GM21515 (cell line): ENCODE data around the gene NUDT16L1.

ENCODE experiments used
- ATAC-seq: cut with Tn5 transposase; IDR thresholded peaks from one replicate; pipeline ENCODE4 v1.9.1; 2021; ENCODE audit not compliant: unreplicated experiment

Gene NUDT16L1

DNA sequence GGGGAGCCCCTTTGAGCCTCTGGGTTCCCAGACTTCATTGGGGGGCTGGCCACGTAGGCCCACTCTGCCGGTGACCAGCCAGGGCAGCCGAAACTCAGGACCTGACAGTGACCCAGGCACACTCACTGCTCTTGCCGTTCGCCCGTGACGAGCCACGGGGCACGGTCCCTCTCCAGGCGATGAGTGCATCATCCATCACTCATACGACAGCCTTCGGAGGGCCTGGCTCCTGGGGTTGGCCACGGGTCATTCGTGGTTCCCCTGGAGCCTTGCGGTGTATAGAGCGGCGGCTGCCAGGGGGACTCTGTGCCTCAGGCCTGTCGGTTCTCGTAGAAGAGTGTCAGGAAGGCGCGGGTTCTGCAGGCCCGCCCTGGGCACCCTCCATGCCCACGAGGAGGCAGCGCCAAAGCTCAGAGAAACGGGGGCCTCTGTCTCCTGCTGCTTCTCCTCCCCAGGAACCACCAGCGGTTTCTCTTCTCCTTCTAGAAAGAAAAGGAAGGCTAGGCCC lies 11.2 kb upstream of the NUDT16L1 start:
- ATAC-seq, result no peak

GRCh38 chr16:4682616-4683254 lies 10.6 kb upstream of the NUDT16L1 start:
- ATAC-seq, result no peak

DNA sequence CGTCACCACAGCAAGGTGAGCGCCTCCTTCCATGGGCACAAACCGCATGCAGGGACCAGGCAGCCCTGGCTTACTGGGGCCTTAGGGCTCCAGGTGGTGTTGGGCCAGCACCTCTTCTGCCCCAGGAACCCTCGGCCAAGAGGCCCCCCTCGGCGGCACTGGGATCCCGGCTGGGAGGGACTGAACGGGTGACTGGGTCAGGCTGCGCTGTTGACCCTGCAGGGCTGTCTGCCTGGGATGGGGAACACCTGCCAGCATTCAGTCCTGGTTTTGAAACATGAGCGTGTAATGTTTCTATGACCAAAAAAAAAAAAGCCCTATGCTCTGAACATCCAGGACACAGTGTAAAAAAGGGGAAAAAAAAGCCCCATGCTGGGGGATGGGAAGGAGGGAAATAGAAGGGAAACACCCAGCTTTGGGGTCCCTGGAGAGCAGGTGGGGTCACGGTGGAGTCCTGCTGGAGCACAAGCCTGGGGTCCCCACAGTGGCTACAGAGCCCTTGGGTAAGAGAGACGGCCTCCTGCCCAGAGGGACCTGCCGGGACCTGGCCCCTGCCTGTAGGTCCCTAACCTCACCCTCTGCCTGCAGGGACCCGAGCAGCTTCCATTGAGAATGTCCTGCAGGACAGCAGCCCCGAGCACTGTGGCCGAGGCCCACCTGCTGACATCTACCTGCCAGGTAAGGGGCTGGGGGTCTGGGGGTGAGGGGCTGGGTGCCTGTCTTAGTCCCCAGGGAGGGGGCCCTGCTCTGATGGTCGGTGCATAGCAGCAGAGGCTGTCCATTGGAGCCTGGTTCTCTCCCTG lies 9.9 kb upstream of the NUDT16L1 start:
- ATAC-seq, result no peak

DNA sequence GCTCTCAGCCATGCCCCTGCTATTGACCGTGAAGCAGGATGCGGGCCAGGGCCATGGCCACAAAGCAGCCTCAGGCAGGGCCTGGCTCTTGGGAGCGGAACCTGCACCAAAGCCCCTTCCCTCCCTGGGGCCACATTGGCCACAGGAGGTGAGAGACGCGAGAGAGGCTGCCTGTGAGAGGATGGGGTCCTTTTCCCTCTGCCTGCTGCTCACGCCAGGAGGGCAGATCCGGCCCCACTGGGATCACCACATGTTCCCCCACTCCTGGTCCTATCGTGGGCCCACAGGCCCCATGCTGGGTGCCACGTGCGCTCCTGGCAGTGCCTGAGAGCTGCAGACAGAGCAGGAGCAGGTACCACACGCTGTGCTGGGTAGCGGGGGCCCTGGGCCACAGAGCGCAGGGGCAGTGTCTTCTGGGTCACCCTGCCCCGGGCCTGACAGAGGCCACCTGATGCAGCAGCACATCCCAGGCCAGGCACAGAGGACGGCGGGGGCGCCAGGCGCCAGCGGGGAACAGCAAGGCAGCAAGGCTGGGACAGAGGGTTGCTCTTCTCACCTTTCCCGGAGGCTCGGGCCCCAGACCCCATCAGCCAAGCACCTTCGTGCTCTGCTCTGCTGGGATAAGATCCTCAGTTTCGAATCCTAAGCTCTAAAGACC lies 9.2 kb upstream of the NUDT16L1 start:
- ATAC-seq, result no peak

- ATAC-seq, result no peak
Measured at GRCh38 chr16:4684763-4685162, 8.6 kb upstream of the NUDT16L1 start.

DNA sequence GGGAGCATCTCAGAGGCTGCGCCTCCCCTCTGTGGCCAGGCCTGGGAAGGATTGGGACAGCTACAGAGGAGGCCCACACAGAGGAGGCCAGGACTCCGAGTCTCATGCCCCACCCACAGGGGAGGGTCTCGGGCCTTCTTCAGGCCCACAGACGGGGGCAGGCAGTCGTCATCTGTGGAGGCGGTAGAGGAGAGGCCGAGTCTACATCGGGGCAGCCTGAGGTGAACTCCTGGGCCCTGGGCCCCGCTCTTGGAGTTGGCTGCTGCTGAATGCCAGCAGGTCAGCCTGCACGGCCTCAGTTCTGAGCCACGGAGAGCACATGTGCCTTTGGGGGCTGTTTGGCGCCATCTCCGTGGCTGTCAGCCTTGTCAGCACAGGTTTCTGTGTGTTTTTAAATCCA lies 8.1 kb upstream of the NUDT16L1 start:
- ATAC-seq, result no peak

GRCh38 chr16:4685776-4686496 lies 7.4 kb upstream of the NUDT16L1 start:
- ATAC-seq, result no peak

DNA sequence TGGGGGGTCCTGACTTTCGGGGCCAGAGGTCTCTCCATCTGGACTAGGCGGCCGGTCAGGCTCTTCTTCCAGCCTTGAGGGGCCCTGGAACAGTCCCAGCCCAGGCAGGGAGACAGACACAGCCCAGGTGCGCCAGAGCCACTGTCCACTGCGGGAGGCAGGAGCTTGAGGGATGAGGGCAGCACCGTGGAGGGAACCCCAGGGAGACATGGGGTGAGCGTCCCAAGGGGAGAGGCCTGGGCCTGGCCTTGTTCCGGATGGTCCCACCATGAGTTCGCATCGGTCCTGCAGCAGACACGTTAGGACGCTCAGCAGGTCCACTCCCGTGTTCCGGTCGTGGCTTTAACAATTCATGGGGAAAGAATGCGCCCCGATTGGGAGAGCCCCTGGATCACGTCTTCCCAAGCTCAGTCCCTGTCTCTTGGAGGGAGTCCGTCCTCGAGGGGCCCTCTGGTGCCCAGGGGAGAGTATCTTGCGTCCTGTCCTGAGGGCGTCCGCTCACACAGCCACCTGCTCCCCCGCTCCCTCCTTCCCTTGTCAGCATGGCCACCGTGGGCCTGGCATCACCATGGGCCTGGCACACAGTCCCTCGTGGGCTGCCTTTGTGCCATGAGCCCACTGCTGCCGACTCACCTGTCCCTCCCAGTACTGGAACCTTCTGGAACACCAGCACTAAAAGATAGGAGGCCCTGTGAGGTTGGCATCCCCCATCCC lies 6.7 kb upstream of the NUDT16L1 start:
- no peak for ATAC-seq

GRCh38 chr16:4687416-4687815 lies 5.9 kb upstream of the NUDT16L1 start:
- ATAC-seq, result no peak

DNA sequence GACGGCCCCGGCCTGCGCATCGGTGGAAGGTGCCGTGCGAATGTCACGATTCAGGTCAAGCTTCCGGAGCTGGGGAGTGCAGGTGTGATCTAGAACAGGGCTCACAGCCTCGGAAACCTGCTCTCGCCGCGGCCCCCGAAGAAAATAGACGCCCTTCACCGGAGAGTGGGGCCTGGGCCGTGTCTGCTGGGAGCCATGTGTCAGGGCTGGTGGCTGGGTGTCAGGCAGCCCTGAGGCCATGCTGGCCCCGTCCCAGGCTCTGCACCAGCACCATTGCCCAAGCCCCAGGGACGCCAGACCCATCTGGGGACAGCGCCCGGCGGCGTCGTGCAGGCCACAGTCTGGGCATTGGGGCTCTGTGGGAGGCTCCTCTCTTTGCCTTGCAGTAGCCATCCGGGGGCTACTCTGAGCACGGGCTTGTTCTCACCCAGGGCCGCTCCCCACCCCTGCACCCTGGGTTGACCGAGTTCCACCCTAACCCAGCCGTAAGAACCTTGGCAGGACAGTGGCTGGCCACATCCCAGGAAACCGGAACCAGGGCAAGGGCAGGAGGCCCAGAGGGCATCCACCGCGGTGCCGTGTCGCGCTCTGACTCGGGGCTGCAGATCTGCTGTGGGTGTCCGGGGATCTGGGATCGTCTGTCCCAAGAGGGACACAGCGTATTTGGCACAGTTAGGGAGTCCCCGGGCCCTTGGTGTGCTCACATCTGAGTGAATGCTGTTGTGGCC lies 5.3 kb upstream of the NUDT16L1 start:
- no peak for ATAC-seq

- ATAC-seq, result no peak
Measured at GRCh38 chr16:4688674-4689045, 4.7 kb upstream of the NUDT16L1 start.

DNA sequence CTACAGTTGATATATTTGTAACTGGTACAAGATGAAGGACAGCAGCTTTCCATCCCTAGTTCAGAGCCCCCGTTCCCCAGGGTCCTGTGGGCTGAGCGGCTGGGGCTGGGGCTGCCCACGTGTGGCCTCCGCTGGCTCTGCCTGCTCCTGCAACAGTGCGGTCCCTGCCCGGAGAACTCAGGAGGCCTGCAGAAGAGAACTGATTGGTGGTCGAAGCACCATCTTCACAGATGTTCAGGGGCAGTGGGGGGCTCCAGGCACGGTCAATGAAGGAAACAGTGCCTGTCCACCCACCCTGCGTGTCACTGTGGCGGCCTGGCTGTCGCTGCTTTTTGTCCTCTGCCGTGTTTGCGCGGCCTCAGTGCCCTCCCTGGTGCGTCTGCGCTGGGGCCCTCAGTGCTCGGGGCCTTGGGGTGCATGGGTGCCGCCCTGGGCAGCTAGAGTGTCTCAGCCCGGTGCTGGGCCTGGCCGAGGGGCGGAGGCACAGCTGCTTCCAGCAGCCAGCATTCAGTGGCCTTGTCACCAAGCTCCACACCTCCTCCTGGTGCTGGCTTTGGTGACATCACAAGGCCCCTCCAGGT lies 4.2 kb upstream of the NUDT16L1 start:
- ATAC-seq, result no peak

DNA sequence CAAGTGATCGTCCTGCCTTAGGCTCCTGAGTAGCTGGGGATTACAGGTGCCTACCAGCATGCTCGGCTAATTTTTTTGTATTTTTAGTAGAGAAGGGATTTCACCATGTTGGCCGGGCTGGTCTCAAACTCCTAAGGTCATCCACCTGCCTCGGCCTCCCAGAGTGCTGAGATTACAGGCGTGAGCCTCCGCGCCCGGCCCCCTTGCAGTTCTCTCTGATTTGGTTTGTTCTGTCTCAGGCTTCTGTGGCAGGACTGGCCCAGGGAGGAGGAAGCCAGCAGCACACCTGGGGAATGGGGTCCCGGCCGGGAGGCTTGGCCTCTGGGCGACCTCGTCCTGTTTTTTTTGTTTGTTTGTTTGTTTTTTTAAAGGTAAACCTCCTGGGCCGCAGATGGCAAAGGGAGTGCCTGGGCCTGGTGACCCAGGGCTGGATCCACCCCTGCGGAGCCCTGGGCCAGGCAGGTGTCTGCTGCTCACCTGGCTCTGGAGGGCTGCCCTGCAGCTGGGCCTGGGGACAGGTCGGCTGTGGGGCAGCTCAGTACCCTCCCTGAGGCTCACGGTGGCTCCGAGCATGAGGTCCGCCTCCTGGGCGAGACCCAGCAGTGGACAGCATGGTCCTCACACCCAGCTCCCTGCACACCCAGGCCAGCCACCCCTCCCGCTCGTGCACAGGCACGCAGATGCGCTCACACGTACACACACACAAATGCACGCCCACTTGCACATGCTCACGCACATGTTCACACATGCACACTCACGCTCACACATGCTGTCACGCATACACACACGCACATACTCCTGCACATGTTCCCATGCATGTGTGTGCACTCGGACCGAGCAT lies 3.3 kb upstream of the NUDT16L1 start:
- no peak for ATAC-seq

DNA sequence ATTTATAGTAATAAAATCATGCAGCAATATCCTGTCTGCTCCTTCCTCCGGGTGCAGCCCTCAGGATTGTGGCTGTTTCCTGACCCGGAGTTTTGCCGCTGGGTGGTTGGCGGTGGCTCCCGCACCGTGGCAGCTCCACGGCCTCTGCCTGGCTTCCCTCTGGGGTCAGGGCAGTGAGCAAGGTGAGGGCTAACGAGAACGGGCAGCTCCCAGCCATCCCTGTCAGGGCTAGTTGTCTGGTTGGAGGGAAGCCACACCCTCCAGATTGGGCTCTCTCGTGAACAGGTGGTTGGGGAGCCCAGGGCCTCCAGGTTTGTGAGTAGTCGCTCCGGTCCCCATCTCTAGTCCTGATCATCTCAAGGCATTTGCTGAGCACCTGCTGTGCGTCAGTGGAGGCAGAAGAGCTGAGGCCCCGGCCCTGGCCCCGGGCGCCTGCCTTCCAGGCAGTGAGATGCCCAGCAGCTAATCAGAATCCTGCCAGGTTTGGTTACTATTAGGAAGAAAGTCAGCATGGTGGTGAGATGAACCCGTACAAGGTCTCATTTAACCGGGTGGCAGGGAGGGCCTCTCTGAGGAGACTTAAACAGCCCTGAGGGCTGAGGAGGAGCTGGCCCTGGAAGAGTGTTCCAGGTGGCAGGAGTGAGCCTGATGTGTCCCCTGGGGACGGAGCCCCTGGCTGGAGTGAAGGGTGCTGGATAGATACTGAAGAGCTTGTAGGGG lies 2.3 kb upstream of the NUDT16L1 start:
- ATAC-seq, result no peak

DNA sequence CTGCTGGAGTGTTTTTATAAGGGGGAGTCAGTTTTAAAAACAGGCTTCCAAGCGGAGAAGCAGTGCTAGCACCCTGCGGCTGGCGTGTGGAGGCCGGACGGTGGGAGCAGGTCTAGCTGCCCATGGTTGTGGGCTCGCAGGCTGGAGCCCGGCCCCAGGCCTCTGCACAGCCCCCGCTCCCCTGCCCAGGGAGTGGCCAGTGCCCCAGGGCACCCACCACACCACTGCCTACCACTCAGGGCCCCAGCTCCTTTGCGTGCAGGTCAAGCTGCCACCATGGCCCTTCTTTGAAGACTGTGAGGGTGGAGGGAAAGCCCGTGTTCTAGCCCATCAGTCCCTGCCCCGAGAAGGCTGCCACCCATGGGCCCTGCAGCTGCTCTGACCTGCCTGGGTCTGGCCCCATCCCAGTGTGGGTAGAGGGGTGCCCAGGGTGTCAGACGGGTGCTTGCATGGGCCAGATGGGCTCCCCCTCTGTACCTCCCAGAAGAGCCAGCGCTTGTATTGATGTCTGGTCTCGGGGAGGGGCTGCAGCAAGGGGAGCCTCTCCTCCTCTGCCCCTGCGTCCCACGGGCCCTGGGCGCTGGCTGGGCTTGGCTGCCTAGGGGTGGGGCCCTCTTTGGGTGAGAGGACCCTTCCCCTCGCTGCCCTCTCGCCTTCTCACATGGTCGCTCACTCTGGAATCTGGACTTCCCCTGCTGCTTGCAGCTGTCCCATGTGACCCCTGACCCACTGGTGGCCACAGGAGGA lies 1.5 kb upstream of the NUDT16L1 start:
- no peak for ATAC-seq

DNA sequence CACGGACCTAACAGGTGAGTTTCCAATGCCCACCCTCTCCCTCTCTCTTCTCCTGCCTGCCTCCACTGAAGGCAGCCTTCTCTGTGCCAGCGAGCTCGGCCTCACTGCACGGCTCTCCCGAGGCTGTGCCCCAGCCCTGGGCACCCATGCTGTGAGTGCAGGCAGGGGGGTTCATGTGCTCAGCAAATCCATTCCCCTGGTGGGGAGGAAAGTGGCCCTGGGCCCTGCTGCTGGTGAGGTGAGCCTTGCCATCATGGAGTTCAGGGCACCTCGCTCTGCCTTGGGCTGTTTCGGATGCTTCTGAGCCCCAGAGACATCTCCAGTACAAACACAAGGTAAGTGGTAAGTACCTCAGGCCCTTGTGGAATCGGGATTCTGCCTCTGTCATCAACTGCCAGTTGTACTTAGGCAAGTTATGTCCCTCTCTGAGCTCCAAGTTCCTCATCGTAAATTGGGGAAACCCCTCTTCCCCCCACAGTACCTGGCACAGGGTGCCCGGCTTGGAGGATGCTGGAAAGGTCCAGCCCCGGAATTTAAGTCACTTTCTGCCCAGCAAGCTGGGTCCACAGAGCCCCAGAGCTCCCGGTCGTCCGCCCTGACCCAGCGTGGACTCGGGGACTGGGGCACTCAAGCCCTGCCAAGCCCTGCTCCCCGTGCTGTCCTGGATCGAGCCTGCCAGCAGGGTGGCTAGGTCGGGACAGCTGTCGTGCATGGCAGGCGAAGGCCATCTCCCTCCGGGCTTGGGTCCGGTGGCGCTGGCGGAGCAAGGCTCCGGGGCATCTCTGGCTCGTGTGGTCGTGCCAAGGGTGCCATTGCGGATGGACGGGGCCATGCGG lies 684 bp upstream of the NUDT16L1 start:
- ATAC-seq, result peak; percentile 15
